Measurements from ENCODE around the gene SNX30.

Gene SNX30

GRCh38 chr9:112884721-112885120 lies 134.2 kb downstream of the SNX30 start:
- no peak for DNase-seq (ENCODE audit: low read depth, low spot score)

DNA sequence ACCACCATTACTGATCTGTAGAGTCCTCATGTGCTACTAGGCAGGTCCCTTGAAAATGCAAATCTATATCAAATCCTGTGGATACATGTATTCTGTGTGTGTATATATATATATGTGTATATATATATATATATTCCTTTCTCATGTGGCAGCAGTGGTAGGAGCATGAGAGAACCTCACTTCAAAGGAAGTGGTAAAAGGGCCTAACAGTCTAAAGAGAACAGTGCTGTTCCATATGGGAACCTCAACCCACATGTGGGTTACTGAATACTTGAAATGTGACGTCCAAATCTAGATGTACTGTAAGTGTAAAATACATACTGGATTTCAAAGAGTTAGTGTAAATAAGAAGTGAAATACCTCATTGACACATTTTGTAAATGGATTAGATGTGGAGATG lies 134.8 kb downstream of the SNX30 start:
- DNase-seq (ENCODE audit: low read depth, low spot score): no peak

GRCh38 chr9:112886351-112886750 lies 135.8 kb downstream of the SNX30 start:
- no peak for DNase-seq (ENCODE audit: low read depth, low spot score)

GRCh38 chr9:112887381-112887780 lies 136.8 kb downstream of the SNX30 start:
- DNase-seq (ENCODE audit: low read depth, low spot score): no peak

DNA sequence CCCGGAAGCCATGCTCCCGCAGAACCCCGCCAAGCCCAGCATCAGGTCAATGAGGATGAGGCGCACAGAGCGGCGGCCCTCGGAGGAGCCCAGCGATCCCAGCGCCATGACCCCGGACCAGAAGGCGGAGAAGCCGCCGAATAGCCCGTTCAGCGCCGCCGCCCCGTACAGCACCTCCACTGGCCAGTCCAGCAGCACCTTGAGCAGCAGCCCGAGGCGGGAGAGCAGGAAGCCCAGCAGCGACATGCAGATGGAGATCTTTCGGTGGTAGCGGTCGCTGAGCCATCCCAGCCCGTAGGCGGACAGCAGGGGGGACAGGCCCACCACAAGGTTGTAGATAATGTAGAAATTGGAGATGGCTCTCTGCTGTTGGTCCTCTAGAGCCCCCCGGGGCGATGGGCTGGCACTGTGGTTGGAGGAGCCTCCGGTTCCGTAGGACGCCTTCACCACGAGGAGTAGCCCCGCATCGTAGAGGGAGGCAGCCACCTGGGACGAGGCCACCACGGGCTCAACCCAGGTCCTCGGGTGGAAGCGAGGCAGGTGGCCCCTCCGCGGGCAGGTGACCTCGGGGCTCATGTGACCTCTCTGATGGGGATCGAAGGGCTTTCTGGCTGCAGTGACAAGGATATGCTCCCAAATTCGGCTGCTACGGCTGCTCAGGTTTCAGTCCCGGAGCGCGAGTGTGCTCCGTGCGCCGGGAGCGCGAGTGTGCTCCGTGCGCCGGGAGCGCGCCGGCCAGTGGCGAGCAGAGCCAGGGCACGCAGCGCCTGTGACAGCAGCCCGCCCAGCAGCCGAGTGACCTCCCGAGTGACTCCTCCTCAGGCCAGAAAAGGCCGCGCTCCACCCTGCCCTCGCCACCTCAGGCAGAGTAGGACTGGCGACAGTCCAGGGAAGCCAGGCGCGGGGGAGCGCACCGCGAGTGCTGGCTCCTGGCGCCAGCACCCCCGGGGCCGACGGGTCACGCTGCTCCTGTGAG lies 139.8 kb downstream of the SNX30 start, which contains the start of gene SLC46A2:
Gene SLC46A2, minus strand, starts transcription at position 771 of the 976 bp plus-strand sequence. Its CDS starts 195 bp downstream, at position 576.
- DNase-seq (ENCODE audit: low read depth, low spot score): no peak

GRCh38 chr9:112891521-112891920 lies 141.0 kb downstream of the SNX30 start:
- no peak for DNase-seq (ENCODE audit: low read depth, low spot score)

- no peak for DNase-seq (ENCODE audit: low read depth, low spot score)
Observed at GRCh38 chr9:112892981-112893380, 142.4 kb downstream of the SNX30 start.

DNA sequence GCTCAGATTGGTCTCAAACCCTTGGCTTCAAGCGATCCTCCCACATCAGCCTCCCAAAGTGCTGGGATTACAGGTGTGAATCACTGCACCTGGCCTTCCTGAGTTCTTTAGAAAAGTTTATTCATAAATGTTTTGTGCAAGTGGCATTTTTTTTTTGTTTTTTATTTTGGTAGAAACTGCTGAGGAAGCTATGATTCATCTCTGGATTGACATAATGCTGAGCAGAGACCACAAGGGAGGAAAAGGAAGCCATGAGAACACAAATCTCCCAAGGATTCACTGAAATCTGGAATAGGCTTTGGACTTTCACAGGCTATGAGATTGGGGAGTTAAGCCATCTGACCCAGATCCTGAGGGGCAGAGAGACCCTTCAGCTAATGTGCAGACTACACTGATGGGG lies 143.5 kb downstream of the SNX30 start:
- no peak for DNase-seq (ENCODE audit: low read depth, low spot score)

GRCh38 chr9:112894699-112895098 lies 144.1 kb downstream of the SNX30 start:
- DNase-seq (ENCODE audit: low read depth, low spot score): no peak

DNA sequence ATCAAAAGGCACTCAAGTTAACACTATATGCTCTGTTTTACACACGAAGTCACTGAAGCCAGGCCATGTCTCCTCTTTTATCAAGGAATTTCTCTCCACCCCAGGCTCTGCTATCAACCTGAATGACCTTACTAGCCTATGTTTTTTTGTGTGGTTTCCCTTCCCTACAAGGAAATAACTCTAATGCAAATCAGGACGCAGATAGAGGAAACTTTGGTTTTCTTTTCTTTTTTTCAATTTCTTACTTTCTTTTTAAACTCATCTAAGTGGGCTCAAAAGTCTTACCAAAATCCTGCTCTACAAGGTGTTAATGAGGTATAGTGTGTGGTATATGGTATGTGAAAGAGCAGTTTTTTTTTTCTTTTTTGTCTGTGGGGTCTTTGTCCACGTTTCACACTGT lies 145.6 kb downstream of the SNX30 start:
- DNase-seq (ENCODE audit: low read depth, low spot score): no peak

GRCh38 chr9:112898872-112899311 lies 148.3 kb downstream of the SNX30 start:
- no peak for DNase-seq (ENCODE audit: low read depth, low spot score)

DNA sequence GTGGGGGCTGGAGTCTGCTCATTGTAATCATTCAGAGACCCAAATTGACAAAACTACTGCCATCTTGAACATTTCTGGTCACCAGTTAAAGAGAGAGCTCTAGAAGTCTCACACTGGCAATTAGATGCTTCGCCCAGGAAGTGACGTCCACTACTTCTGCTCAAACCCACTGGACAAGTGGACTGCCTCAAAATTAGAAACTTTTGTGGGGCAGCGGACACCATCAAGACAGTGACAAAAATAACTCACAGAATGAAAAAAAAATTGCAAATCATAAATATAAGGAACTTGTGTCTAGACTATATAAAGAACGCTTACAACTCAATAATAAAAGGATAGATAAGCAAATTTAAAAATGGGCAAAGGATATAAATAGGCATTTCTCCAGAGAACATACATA lies 149.9 kb downstream of the SNX30 start:
- DNase-seq (ENCODE audit: low read depth, low spot score): no peak

DNA sequence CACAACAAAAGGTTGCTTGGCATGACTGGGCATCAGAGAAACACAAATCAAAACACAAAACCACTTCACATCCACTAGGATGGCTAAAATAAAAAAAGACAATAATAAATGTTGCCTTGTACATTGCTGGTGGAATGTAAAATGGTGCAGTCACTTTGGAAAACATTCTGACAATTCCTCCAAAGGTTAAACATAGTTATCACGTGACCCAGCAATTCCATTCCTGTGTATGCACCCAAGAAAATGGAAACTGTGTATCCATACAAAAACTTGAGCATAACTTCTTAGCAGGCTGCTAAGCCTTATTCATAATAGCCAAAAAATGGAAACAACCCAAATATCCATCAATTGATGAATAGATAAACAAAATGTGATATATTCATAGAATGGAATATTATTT lies 150.3 kb downstream of the SNX30 start:
- DNase-seq (ENCODE audit: low read depth, low spot score): no peak

DNA sequence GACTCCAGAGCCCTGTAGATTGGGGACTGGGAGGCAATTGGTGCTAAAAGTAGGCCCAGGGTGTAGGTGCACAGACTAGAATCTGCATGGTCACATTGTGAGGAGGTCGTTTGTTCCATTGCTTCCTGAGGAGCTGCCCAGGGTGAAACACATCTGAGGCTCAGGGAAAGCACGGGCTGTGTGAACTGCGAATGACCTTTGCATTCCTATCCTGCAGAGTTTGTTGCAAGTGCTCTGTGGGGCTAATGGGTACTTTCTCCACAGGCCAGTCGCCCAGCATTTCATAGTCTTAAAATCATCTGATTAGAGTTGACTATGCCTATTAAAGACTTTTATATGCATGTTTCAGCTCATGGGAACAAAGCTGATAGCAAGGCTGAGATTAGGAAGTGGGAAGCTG lies 154.5 kb downstream of the SNX30 start:
- DNase-seq (ENCODE audit: low read depth, low spot score): no peak

- no peak for DNase-seq (ENCODE audit: low read depth, low spot score)
Observed at GRCh38 chr9:112911736-112912135, 161.2 kb downstream of the SNX30 start.

DNA sequence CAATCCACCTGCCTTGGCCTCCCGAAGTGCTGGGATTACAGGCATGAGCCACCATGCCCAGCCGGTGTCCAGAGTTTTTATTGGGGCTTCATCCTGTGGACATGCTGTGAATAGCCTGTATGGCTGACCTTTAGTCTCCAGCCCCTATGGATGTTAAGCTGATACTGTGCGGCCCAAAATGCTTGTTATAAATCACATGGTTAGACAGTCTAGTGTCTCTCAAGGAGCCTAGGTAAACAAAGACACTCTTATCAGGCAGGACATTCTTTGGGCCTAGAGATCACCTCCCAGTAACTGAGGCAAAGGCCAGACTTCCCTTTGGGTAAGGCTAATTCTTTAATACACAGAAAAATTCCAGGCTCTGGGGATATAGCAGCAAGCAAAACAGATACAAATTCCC lies 162.1 kb downstream of the SNX30 start:
- no peak for DNase-seq (ENCODE audit: low read depth, low spot score)

DNA sequence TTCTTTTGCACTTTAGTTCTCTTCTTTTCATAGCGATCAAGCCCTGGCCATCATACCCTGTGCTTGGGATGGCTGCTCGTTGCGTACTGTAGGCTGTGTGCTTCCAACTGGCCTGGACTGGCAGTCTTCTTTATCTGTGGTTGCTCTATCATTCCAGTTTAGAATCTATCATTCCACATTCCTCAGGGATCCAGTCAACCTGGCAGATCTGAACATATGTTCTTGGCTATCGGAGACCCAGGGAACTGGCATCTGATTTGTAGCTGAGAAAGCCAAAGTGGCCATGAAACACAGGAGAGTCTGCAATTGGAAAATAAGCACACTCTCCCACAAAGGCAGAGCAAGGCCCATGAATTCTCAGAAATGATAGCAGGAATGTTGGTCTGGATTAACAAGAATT lies 162.8 kb downstream of the SNX30 start:
- no peak for DNase-seq (ENCODE audit: low read depth, low spot score)

DNA sequence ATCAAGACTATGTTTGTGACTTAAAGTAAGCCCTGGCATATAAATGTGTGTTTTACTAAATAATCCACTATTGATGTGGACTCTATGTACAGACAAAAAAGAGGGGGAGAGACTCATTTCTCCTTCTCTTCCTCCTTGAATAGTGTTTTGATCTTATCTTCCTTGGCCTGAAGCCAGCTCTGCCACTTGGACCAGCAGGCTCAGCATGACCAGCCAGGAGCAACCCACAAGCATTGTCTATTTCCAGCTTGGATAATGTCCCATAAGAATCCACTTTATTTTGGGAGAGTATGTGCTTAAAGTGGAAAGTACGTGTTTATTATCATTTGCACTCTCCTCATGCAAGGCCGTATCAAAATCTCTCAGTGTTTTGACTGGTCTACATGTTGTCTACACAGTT lies 164.0 kb downstream of the SNX30 start:
- no peak for DNase-seq (ENCODE audit: low read depth, low spot score)

GRCh38 chr9:112917047-112917986 lies 166.8 kb downstream of the SNX30 start:
- no peak for DNase-seq (ENCODE audit: low read depth, low spot score)

DNA sequence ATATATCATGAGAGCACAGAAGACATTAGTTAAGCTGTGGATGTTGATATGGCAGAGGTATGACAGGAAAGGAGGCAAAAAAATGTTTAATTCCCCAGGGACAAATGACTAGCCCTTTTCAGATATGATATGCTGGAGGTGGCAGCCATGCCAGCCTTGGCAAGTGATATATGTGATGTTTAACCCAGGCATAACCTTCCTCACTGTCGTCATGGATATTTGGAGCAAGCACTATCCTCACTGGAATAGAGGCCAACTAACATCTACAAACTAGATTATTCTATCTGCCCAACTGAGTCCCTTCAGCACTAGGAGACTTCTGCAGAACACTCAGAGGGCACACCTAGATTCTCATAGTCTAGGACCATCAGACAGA lies 167.4 kb downstream of the SNX30 start:
- DNase-seq (ENCODE audit: low read depth, low spot score): no peak

DNA sequence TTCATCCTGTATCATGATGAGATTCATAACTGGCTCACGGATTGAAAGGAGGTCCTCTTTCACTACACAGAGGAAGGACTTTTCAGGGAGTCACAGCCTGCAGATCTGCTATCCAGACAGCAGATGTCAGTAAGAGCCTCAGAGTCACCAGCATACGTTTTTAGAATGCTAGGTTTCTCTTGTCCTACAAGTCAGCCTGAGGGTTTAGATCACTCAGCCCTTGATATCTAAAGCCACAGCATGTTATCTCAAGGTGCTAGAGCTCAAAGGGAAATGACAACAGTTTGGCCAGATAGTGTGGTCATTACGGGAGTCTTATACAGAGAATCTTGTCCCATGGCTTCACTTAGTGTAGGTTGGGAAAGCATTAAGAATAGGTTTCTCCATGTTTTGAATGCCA lies 171.0 kb downstream of the SNX30 start:
- no peak for DNase-seq (ENCODE audit: low read depth, low spot score)

Data from brain pericyte (primary cell).